Stimulated activated CD8-positive, alpha-beta memory T cell treated with anti-CD3 and anti-CD28 coated beads, Interleukin-12 subunit alpha, Interleukin-12 subunit beta, amount 100 ng/mL, for 1 hour (primary cell): ENCODE measurements around the gene MYOF.
"Not testable (repeated sequence)": the region's sequence is repeated elsewhere in the genome, so short reads cannot be mapped to it uniquely, and the experiment has no call there.

Experiments used
- DNase-seq: peaks from one replicate; pipeline ENCODE4 v3.0.0-alpha.2; 2020; ENCODE audit warnings: low read depth

Gene MYOF

GRCh38 chr10:93346694-93347093 is 135.4 kb downstream of the MYOF start:
- DNase-seq = no peak

- DNase-seq = no peak
Observed at GRCh38 chr10:93346108-93346507, 136.0 kb downstream of the MYOF start.

GRCh38 chr10:93344691-93345090 is 137.4 kb downstream of the MYOF start:
- DNase-seq = no peak

- no peak for DNase-seq
Observed at GRCh38 chr10:93342921-93343320, 139.2 kb downstream of the MYOF start.

- no peak for DNase-seq
Observed at GRCh38 chr10:93342366-93342765, 139.8 kb downstream of the MYOF start.

- DNase-seq = no peak
Observed at GRCh38 chr10:93337309-93337721, 144.8 kb downstream of the MYOF start.

- DNase-seq = no peak
Observed at GRCh38 chr10:93336678-93337077, 145.5 kb downstream of the MYOF start.

- no peak for DNase-seq
Observed at GRCh38 chr10:93336110-93336509, 146.0 kb downstream of the MYOF start.

- DNase-seq = no peak
Observed at GRCh38 chr10:93334901-93335327, 147.2 kb downstream of the MYOF start.

- DNase-seq = no peak
Observed at GRCh38 chr10:93334181-93334580, 148.0 kb downstream of the MYOF start.

- DNase-seq = no peak
Observed at GRCh38 chr10:93333278-93333978, 148.7 kb downstream of the MYOF start.

GRCh38 chr10:93330824-93331223 is 151.3 kb downstream of the MYOF start:
- no peak for DNase-seq

- DNase-seq = no peak
Observed at GRCh38 chr10:93319896-93320295, 162.2 kb downstream of the MYOF start.

- DNase-seq = no peak
Observed at GRCh38 chr10:93319096-93319495, 163.0 kb downstream of the MYOF start.

GRCh38 chr10:93315246-93315645 is 166.9 kb downstream of the MYOF start:
- no peak for DNase-seq

GRCh38 chr10:93314656-93315055 is 167.5 kb downstream of the MYOF start:
- not testable (repeated sequence) for DNase-seq

- no peak for DNase-seq
Observed at GRCh38 chr10:93313798-93314197, 168.3 kb downstream of the MYOF start.

GRCh38 chr10:93309062-93309461 is 173.1 kb downstream of the MYOF start:
- DNase-seq = no peak

GRCh38 chr10:93305122-93305521 is 177.0 kb downstream of the MYOF start:
- DNase-seq = no peak

- DNase-seq = no peak
Observed at GRCh38 chr10:93300981-93301380, 181.2 kb downstream of the MYOF start.

GRCh38 chr10:93300288-93300917 is 181.7 kb downstream of the MYOF start:
- DNase-seq = no peak

- DNase-seq = no peak
Observed at GRCh38 chr10:93299606-93300287, 182.4 kb downstream of the MYOF start.

- DNase-seq = no peak
Observed at GRCh38 chr10:93299195-93299594, 182.9 kb downstream of the MYOF start.
